ENCODE data around the gene PAIP2B. TPM values are rescaled to one million over a fixed set of nuclear protein-coding genes. Genes with fewer than 3 reads are reported as not detected.

Gene PAIP2B
- total RNA-seq (2011; cell fraction: chromatin; rRNA removed; ENCODE audit: low replicate concordance), result 0.12 and 0.21 TPM in 2 replicates
- 0.17 TPM in 1 of 2 replicates, not detected in the other for total RNA-seq (2011; cell fraction: nucleolus; rRNA removed)
- total RNA-seq (2011; cell fraction: nucleoplasm; rRNA removed), result 0.22 and 0.31 TPM in 2 replicates
- total RNA-seq (2014; rRNA removed), result 0.32 and 0.33 TPM in 2 replicates
- total RNA-seq (2014; rRNA removed; fragmentation: Illumina TruSeq; extraction: Trizol), result 0.25 and 0.35 TPM in 2 replicates
- total RNA-seq (2015; rRNA removed; fragmentation: Illumina TruSeq; extraction: Trizol), result 0.11 and 0.18 TPM in 2 replicates
- total RNA-seq (2021), result 0.29 and 0.38 TPM in 2 replicates
- polyA plus RNA-seq (2011; rRNA removed), result 0.03 and 0.22 TPM in 2 replicates
- 0.01 and 0.03 TPM in 2 replicates for polyA plus RNA-seq (2011; cell fraction: cytosol; rRNA removed)
- polyA plus RNA-seq (2011; cell fraction: nucleus; rRNA removed), result 0.03 and 0.06 TPM in 2 replicates
- 0.36 and 0.54 TPM in 2 replicates for polyA plus RNA-seq (2012)
- 0.30 and 0.31 TPM in 2 replicates for polyA plus RNA-seq (2014; fragmentation: Illumina TruSeq; extraction: Trizol)
- polyA plus RNA-seq (2014; fragmentation: Nextera tagmentation; extraction: Ambion mirVana), result under 1 TPM; 0.18 to 0.27 TPM
- 0.20 and 0.24 TPM in 2 replicates for polyA plus RNA-seq (2014; rRNA removed)
- 0.12 and 0.28 TPM in 2 replicates for polyA minus RNA-seq (2011; rRNA and poly(A)+ RNA removed)
- polyA minus RNA-seq (2011; cell fraction: cytosol; rRNA and poly(A)+ RNA removed), result not detected in 2 replicates
- polyA minus RNA-seq (2011; cell fraction: nucleus; rRNA and poly(A)+ RNA removed), result 0.11 TPM in 1 of 2 replicates, not detected in the other
- Bru-seq, nascent RNA, result percentile 28 among the genes with signal in this experiment
- BruChase-seq, experiment 1, labeled RNA remaining after a 2-hour chase, result percentile 21 among the genes with signal in this experiment
- percentile 28 among the genes with signal in this experiment for BruChase-seq, experiment 2, labeled RNA remaining after a 6-hour chase
- long read RNA-seq, experiment 1, result 0 reads
- long read RNA-seq, experiment 2, partial matches to known transcripts, result 0 of 2 reads
- long read RNA-seq, experiment 2, other reads (novel, unspliced or antisense), result 2 of 2 reads
- long read RNA-seq, experiment 3, partial matches to known transcripts, result 0 of 1 reads
- long read RNA-seq, experiment 3, other reads (novel, unspliced or antisense), result 1 of 1 reads

GRCh38 chr2:71226965-71227560 is at the start of gene PAIP2B:
Gene PAIP2B, minus strand, starts transcription at chr2:71227103. Its CDS starts 24,514 bp downstream, at chr2:71202589.
- H3K4me3 ChIP-seq, result peak within 1 kb of the TSS; percentile 44
- in situ Hi-C loops (cut with MboI) (no loop called here), intact Hi-C loops (cut with micrococcal nuclease) (no loop called here)
- no peak within 1 kb of the TSS for H3K27ac ChIP-seq (ENCODE audit: extremely low read depth, low read depth, low read length)
- H3K9ac ChIP-seq (ENCODE audit: insufficient read depth in 1 of 2, low read depth in 2 of 2, low read length in 2 of 2), result peak within 1 kb of the TSS in 1 of 2 experiments; percentile 83; a peak in 2 of 4 replicates
- ATAC-seq, result peak; percentile 98
- H3K4me2 ChIP-seq (ENCODE audit: insufficient read depth, low read length), result peak within 1 kb of the TSS; percentile 74
- no peaks in the 10 kb centered on the region for H4K20me1 ChIP-seq (replicated peaks; ENCODE audit: control insufficient read depth, insufficient read depth, low read length)
- no peaks in the 10 kb centered on the region for H3K9me3 ChIP-seq (replicated peaks; ENCODE audit: control insufficient read depth, insufficient read depth, low read depth, low read length)
- no peaks in the 10 kb centered on the region for H3K36me3 ChIP-seq (ENCODE audit: control insufficient read depth, insufficient read depth, low read length)
- 0 out of 5 replicates have a peak, but pooled peaks cover 0 to under 1% of the 10 kb centered on the region in 2 experiments for H3K27me3 ChIP-seq (ENCODE audit: control insufficient read depth in 2 of 2, insufficient read depth in 2 of 2, low read length in 2 of 2)
- no peaks in the 10 kb centered on the region for H3K9me1 ChIP-seq (ENCODE audit: control insufficient read depth, insufficient read depth, low read length)
- peak; percentile 96 for FAIRE-seq
- H2AFZ ChIP-seq (ENCODE audit: low read depth, low read length), result peak within 1 kb of the TSS; percentile 88
- ChIA-PET CTCF (ENCODE audit: low intra/inter-chr PET ratio) (no interaction called here), POLR2A (interaction anchor here (0.6 to 2.5 kb wide), 4 partner anchors 9 to 113 kb away, joined by 3 to 9 read pairs (median 4); no protein-coding TSS in a partner anchor)
- no TSS peak for BruUV-seq (replicated peaks)
- peaks cover 5 to 9% of the 10 kb centered on the region in 2 experiments; a peak in 3 of 5 replicates for H3K4me1 ChIP-seq (replicated peaks in 1 of 2; ENCODE audit: control insufficient read depth in 2 of 2, insufficient read depth in 2 of 2, low read length in 2 of 2)
- DNase-seq (ENCODE audit: extremely low read depth in 1 of 4, low spot score in 3 of 4), result peak; percentile 78 to 86 (median 84)
- no peaks in the 10 kb centered on the region for H3K79me2 ChIP-seq (ENCODE audit: control insufficient read depth, insufficient read depth, low read length)
- WGBS (ENCODE audit: insufficient coverage, low coverage, missing lambda C conversion rate), result 5% methylated on average over 30 of the region's 30 CpGs
- TF ChIP-seq EGR1 (conservative IDR thresholded peaks at IDR 0.05) (no peak), HES1 (IDR thresholded peaks at IDR 0.05; ENCODE audit: low read depth) (no peak), ASH1L (IDR thresholded peaks at IDR 0.05; ENCODE audit: borderline replicate concordance, low read depth, partially characterized antibody) (peak; percentile 93), E2F6 (IDR thresholded peaks at IDR 0.05; ENCODE audit: borderline replicate concordance in 1 of 2, extremely low read depth in 1 of 2, insufficient read depth in 1 of 2, insufficient read length in 1 of 2, low read depth in 1 of 2, low read length in 1 of 2, poor library complexity in 1 of 2, severe bottlenecking in 1 of 2) (peak in 1 of 2 experiments; percentile 26), ZHX1 (conservative IDR thresholded peaks at IDR 0.05; ENCODE audit: low read length) (no peak), ETV6 (IDR thresholded peaks at IDR 0.05; ENCODE audit: borderline replicate concordance in 1 of 2, low read depth in 2 of 2, low read length in 1 of 2) (no peak), ETV6 (CRISPR knock-in tag; IDR thresholded peaks at IDR 0.05; ENCODE audit: borderline replicate concordance) (no peak), PKNOX1 (IDR thresholded peaks at IDR 0.05) (peak; percentile 98), FOXM1 (IDR thresholded peaks at IDR 0.05; ENCODE audit: low read depth) (peak; percentile 59), FOXM1 (CRISPR knock-in tag; IDR thresholded peaks at IDR 0.05; ENCODE audit: low read depth) (no peak)

Measured in K562 (cell line).